ENCODE data around the gene FXYD7. TPM values are rescaled to one million over a fixed set of nuclear protein-coding genes. Genes with fewer than 3 reads are reported as not detected.
"Not testable (repeated sequence)": the region's sequence is repeated elsewhere in the genome, so short reads cannot be mapped to it uniquely, and the experiment has no call there.

FXYD7 gene
- polyA plus RNA-seq, 3 donors: 0.16 TPM; not detected in 2

DNA sequence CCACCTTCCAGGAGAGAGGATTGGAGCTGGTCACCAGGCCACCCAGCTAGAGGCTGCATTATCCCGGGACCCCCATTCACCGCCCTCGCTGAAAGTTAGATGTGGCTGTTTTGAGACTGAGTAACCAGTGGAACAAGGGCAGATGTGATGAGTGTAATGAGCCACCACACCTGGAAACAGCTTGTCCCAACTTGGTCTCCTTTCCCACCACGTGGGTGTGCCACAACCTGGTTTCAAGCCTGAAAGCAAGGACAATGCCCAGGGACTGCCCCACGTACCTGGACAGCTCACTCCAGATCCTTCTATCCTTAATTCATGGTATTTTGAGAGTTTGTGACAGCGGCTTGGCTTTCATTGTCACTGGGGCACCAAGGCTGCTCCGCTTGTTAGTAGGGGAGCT, 15.2 kb upstream of the FXYD7 start:
- Histone ChIP-seq H3K27me3 (ENCODE audit: control insufficient read depth in 2 of 2, insufficient read depth in 2 of 2, low read length in 2 of 2) (no peaks in the 10 kb centered on the region), H2AFZ (ENCODE audit: insufficient read depth, low read depth, low read length, poor library complexity, severe bottlenecking) (no peak overlapping the region), H3K9ac (ENCODE audit: insufficient read depth, low read length, poor library complexity, severe bottlenecking) (no peak overlapping the region), H3K79me2 (ENCODE audit: insufficient read depth, low read length) (no peaks in the 10 kb centered on the region), H3K27ac (ENCODE audit: low read depth in 1 of 2, low read length in 2 of 2) (no peak overlapping the region), H3K4me1 (ENCODE audit: control insufficient read depth in 1 of 2, insufficient read depth in 2 of 2, low read length in 2 of 2) (peaks cover 11 to 15% of the 10 kb centered on the region in 2 donors), H4K20me1 (ENCODE audit: insufficient read depth, low read length) (no peaks in the 10 kb centered on the region), H3K4me3 (replicated peaks in 1 of 3; ENCODE audit: low read depth in 2 of 3, low read length in 3 of 3) (no peak overlapping the region), H3K4me2 (replicated peaks; ENCODE audit: extremely low read depth, low read length, poor library complexity, severe bottlenecking) (no peak overlapping the region), H3K9me3 (replicated peaks in 1 of 2; ENCODE audit: control insufficient read depth in 1 of 2, insufficient read depth in 1 of 2, low read length in 2 of 2) (no peaks in the 10 kb centered on the region), H3K36me3 (replicated peaks in 1 of 2; ENCODE audit: control insufficient read depth in 1 of 2, insufficient read depth in 2 of 2, low read length in 2 of 2) (no peaks in the 10 kb centered on the region)
- TF ChIP-seq, protein P1, sequence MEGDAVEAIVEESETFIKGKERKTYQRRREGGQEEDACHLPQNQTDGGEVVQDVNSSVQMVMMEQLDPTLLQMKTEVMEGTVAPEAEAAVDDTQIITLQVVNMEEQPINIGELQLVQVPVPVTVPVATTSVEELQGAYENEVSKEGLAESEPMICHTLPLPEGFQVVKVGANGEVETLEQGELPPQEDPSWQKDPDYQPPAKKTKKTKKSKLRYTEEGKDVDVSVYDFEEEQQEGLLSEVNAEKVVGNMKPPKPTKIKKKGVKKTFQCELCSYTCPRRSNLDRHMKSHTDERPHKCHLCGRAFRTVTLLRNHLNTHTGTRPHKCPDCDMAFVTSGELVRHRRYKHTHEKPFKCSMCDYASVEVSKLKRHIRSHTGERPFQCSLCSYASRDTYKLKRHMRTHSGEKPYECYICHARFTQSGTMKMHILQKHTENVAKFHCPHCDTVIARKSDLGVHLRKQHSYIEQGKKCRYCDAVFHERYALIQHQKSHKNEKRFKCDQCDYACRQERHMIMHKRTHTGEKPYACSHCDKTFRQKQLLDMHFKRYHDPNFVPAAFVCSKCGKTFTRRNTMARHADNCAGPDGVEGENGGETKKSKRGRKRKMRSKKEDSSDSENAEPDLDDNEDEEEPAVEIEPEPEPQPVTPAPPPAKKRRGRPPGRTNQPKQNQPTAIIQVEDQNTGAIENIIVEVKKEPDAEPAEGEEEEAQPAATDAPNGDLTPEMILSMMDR (IDR thresholded peaks at IDR 0.05): no peak
- no peak for DNase-seq
- WGBS (ENCODE audit: insufficient coverage): 67% methylated on average over 3 of the region's 7 CpGs
- H3K27me3 Mint-ChIP-seq (ENCODE audit: low read depth in 3 of 3): peaks cover 1 to 8% (median 6%) of the 10 kb centered on the region in 3 donors
- H3K4me3 Mint-ChIP-seq: no peak overlapping the region
- H3K27ac Mint-ChIP-seq: no peak overlapping the region
- H3K9me3 Mint-ChIP-seq: peaks cover 0 to 3% (median 0%) of the 10 kb centered on the region in 7 donors
- H3K36me3 Mint-ChIP-seq: no peaks in the 10 kb centered on the region
- H3K4me1 Mint-ChIP-seq: peaks cover 14% of the 10 kb centered on the region
- intact Hi-C loops (cut with micrococcal nuclease): no loop called here

DNA sequence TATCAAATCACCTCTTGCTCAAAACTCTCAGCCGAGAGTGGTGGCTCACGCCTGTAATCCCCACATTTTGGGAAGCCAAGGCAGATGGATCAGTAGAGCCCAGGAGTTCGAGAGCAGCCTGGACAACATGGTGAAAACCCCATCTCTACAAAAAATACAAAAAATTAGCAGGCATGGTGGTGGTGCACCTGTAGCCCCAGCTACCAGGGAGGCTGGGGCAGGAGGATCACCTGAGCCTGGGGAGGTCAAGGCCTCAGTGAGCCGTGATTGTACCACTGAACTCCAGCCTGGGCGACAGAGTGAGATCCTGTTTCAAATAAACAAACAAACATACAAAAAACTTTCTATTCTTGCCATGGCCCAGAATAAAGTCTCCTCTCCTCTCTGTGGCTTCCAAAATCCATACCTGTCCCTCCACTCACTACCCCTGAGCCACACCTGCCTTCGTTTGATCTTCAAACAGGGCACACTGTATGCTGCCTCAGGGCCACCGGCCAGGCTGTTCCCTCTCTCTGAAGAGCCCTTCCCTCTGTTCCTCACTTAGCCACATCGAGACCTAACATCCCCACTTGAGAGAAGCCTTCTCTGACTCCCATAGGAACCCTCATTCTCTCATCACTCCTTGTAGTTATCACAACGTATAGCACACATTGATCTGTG, 14.5 kb upstream of the FXYD7 start:
- no peak overlapping the region for H3K9ac ChIP-seq (ENCODE audit: insufficient read depth, low read length, poor library complexity, severe bottlenecking)
- WGBS (ENCODE audit: insufficient coverage): 93% methylated on average over 8 of the region's 9 CpGs
- H3K4me3 ChIP-seq (replicated peaks in 1 of 3; ENCODE audit: low read depth in 2 of 3, low read length in 3 of 3): no peak overlapping the region
- H3K4me2 ChIP-seq (replicated peaks; ENCODE audit: extremely low read depth, low read length, poor library complexity, severe bottlenecking): no peak overlapping the region
- H3K27me3 ChIP-seq (ENCODE audit: control insufficient read depth in 2 of 2, insufficient read depth in 2 of 2, low read length in 2 of 2): no peaks in the 10 kb centered on the region
- Mint-ChIP-seq H3K27ac (peak overlapping the region in 1 of 7 donors; percentile 26), H3K4me3 (no peak overlapping the region), H3K27me3 (ENCODE audit: low read depth in 3 of 3) (peaks cover 1 to 6% (median 6%) of the 10 kb centered on the region in 3 donors), H3K36me3 (no peaks in the 10 kb centered on the region), H3K4me1 (peaks cover 14% of the 10 kb centered on the region), H3K9me3 (peaks cover 0 to 3% (median 0%) of the 10 kb centered on the region in 7 donors)
- no peak for DNase-seq
- no peaks in the 10 kb centered on the region for H3K36me3 ChIP-seq (replicated peaks in 1 of 2; ENCODE audit: control insufficient read depth in 1 of 2, insufficient read depth in 2 of 2, low read length in 2 of 2)
- no peaks in the 10 kb centered on the region for H3K9me3 ChIP-seq (replicated peaks in 1 of 2; ENCODE audit: control insufficient read depth in 1 of 2, insufficient read depth in 1 of 2, low read length in 2 of 2)
- peaks cover 11 to 15% of the 10 kb centered on the region in 2 donors for H3K4me1 ChIP-seq (ENCODE audit: control insufficient read depth in 1 of 2, insufficient read depth in 2 of 2, low read length in 2 of 2)
- no peak overlapping the region for H2AFZ ChIP-seq (ENCODE audit: insufficient read depth, low read depth, low read length, poor library complexity, severe bottlenecking)
- H3K27ac ChIP-seq (ENCODE audit: low read depth in 1 of 2, low read length in 2 of 2): no peak overlapping the region
- intact Hi-C loops (cut with micrococcal nuclease): no loop called here
- TF ChIP-seq, protein P1 (IDR thresholded peaks at IDR 0.05): no peak
- H4K20me1 ChIP-seq (ENCODE audit: insufficient read depth, low read length): no peaks in the 10 kb centered on the region
- no peaks in the 10 kb centered on the region for H3K79me2 ChIP-seq (ENCODE audit: insufficient read depth, low read length)

DNA sequence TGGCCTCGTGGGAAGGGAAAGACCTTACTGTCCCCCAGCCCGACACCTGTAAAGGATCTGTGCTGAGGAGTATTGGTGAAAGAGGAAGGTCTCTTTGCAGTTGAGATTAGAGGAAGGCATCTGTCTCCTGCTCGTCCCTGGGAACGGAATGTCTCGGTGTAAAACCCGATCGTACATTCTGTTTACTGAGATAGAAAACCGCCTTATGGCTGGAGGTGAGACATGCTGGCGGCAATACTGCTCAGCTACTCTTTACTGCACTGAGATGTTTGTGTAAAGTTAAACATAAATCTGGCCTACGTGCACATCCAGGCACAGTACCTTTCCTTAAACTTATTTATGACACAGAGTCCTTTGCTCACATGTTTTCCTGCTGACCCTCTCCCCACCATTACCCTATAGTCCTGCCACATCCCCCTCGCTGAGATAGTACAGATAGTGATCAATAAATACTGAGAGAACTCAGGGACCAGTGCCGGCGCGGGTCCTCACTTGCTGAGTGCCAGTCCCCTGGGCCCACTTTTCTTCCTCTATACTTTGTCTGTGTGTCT, 13.3 kb upstream of the FXYD7 start:
- not testable (repeated sequence) for H3K36me3 ChIP-seq (replicated peaks in 1 of 2; ENCODE audit: control insufficient read depth in 1 of 2, insufficient read depth in 2 of 2, low read length in 2 of 2); H3K27me3 ChIP-seq (ENCODE audit: control insufficient read depth in 2 of 2, insufficient read depth in 2 of 2, low read length in 2 of 2); H3K9me3 ChIP-seq (replicated peaks in 1 of 2; ENCODE audit: control insufficient read depth in 1 of 2, insufficient read depth in 1 of 2, low read length in 2 of 2); H2AFZ ChIP-seq (ENCODE audit: insufficient read depth, low read depth, low read length, poor library complexity, severe bottlenecking); DNase-seq; H3K4me2 ChIP-seq (replicated peaks; ENCODE audit: extremely low read depth, low read length, poor library complexity, severe bottlenecking); H3K4me1 Mint-ChIP-seq; H4K20me1 ChIP-seq (ENCODE audit: insufficient read depth, low read length); H3K9ac ChIP-seq (ENCODE audit: insufficient read depth, low read length, poor library complexity, severe bottlenecking); H3K79me2 ChIP-seq (ENCODE audit: insufficient read depth, low read length); H3K4me1 ChIP-seq (ENCODE audit: control insufficient read depth in 1 of 2, insufficient read depth in 2 of 2, low read length in 2 of 2); H3K4me3 Mint-ChIP-seq; H3K36me3 Mint-ChIP-seq; H3K4me3 ChIP-seq (replicated peaks in 1 of 3; ENCODE audit: low read depth in 2 of 3, low read length in 3 of 3); H3K27ac ChIP-seq (ENCODE audit: low read depth in 1 of 2, low read length in 2 of 2); H3K9me3 Mint-ChIP-seq; H3K27me3 Mint-ChIP-seq (ENCODE audit: low read depth in 3 of 3)
- 42% methylated on average over 6 of the region's 14 CpGs for WGBS (ENCODE audit: insufficient coverage)
- peak overlapping the region in 1 of 7 donors; percentile 41 for H3K27ac Mint-ChIP-seq
- intact Hi-C loops (cut with micrococcal nuclease): loop anchor here in 1 of 2 donors (10.0 kb wide), 1 partner anchor 155 kb away; no protein-coding TSS in a partner anchor

All from CD14-positive monocyte (primary cell).